ENCODE results near the gene STK11IP. TPM values are rescaled to one million over a fixed set of nuclear protein-coding genes. Genes with fewer than 3 reads are reported as not detected.

STK11IP gene
- total and polyA plus RNA-seq, 2 of the 13 experiments (the other 11 are each of a cell fraction or from before 2014, with no cell fraction given): 12.8 to 24.0 TPM

DNA sequence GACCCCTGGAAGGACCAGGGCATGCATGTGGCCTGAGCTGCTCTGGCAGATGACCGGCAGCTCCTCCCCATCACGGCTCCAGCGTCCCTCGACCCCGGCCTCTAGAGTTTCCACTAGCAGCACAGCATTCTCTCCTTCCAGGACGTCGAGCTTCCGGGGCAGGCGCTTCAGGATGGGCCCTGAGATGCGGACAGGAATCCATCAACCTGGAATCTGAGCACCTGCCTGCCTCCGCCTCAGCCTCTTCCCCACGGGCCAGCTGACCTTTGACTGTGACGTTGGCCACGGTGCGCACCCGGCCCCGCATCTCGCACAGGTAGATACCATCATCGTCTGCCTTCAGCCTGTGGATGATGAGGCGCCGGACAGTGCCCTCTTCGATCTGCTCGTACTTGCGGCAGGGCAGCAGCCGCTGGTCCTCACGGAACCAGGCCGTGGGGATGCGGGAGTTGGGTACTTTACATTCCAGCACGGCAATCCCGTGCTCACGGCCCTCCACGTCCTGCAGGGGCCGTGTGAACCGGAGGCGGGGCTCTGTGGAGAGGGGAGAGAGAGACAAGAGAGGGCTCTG lies 29.8 kb upstream of the STK11IP start (continued):
- TF ChIP-seq MTF1 (CRISPR knock-in tag; IDR thresholded peaks at IDR 0.05): no peak
- TF ChIP-seq TCF7 (IDR thresholded peaks at IDR 0.05; ENCODE audit: low read depth): no peak
- TF ChIP-seq, protein P1, sequence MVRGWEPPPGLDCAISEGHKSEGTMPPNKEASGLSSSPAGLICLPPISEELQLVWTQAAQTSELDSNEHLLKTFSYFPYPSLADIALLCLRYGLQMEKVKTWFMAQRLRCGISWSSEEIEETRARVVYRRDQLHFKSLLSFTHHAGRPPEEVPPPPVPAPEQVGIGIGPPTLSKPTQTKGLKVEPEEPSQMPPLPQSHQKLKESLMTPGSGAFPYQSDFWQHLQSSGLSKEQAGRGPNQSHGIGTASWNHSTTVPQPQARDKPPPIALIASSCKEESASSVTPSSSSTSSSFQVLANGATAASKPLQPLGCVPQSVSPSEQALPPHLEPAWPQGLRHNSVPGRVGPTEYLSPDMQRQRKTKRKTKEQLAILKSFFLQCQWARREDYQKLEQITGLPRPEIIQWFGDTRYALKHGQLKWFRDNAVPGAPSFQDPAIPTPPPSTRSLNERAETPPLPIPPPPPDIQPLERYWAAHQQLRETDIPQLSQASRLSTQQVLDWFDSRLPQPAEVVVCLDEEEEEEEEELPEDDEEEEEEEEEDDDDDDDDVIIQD (CRISPR knock-in tag; IDR thresholded peaks at IDR 0.05; ENCODE audit: low read depth): no peak
- no peak for TF ChIP-seq MYC (CRISPR knock-in tag; IDR thresholded peaks at IDR 0.05; ENCODE audit: borderline replicate concordance)
- no peak for TF ChIP-seq ZNF451 (CRISPR knock-in tag; IDR thresholded peaks at IDR 0.05)
- TF ChIP-seq ZNF224 (CRISPR knock-in tag; IDR thresholded peaks at IDR 0.05): no peak
- TF ChIP-seq DNMT3B (CRISPR knock-in tag; conservative IDR thresholded peaks at IDR 0.05): no peak
- peak; percentile 25 for TF ChIP-seq TBX2 (CRISPR knock-in tag; IDR thresholded peaks at IDR 0.05; ENCODE audit: borderline replicate concordance)
- TF ChIP-seq ATM (IDR thresholded peaks at IDR 0.05; ENCODE audit: borderline replicate concordance): no peak
- no peak for TF ChIP-seq HHEX (CRISPR knock-in tag; IDR thresholded peaks at IDR 0.05)
- TF ChIP-seq ZNF672 (CRISPR knock-in tag; IDR thresholded peaks at IDR 0.05): no peak
- no peak for TF ChIP-seq ZNF441 (CRISPR knock-in tag; IDR thresholded peaks at IDR 0.05; ENCODE audit: borderline replicate concordance)
- peak; percentile 70 for TF ChIP-seq ZNF605 (CRISPR knock-in tag; IDR thresholded peaks at IDR 0.05)
- TF ChIP-seq, protein P2, sequence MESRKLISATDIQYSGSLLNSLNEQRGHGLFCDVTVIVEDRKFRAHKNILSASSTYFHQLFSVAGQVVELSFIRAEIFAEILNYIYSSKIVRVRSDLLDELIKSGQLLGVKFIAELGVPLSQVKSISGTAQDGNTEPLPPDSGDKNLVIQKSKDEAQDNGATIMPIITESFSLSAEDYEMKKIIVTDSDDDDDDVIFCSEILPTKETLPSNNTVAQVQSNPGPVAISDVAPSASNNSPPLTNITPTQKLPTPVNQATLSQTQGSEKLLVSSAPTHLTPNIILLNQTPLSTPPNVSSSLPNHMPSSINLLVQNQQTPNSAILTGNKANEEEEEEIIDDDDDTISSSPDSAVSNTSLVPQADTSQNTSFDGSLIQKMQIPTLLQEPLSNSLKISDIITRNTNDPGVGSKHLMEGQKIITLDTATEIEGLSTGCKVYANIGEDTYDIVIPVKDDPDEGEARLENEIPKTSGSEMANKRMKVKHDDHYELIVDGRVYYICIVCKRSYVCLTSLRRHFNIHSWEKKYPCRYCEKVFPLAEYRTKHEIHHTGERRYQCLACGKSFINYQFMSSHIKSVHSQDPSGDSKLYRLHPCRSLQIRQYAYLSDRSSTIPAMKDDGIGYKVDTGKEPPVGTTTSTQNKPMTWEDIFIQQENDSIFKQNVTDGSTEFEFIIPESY (CRISPR knock-in tag; IDR thresholded peaks at IDR 0.05): peak; percentile 61; the same call in 1 of the 2 replicates
- no peak for TF ChIP-seq ZSCAN9 (CRISPR knock-in tag; IDR thresholded peaks at IDR 0.05; ENCODE audit: borderline replicate concordance)
- TF ChIP-seq, protein P3, sequence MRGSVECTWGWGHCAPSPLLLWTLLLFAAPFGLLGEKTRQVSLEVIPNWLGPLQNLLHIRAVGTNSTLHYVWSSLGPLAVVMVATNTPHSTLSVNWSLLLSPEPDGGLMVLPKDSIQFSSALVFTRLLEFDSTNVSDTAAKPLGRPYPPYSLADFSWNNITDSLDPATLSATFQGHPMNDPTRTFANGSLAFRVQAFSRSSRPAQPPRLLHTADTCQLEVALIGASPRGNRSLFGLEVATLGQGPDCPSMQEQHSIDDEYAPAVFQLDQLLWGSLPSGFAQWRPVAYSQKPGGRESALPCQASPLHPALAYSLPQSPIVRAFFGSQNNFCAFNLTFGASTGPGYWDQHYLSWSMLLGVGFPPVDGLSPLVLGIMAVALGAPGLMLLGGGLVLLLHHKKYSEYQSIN (CRISPR knock-in tag; IDR thresholded peaks at IDR 0.05; ENCODE audit: borderline replicate concordance): no peak
- TF ChIP-seq, protein P4, sequence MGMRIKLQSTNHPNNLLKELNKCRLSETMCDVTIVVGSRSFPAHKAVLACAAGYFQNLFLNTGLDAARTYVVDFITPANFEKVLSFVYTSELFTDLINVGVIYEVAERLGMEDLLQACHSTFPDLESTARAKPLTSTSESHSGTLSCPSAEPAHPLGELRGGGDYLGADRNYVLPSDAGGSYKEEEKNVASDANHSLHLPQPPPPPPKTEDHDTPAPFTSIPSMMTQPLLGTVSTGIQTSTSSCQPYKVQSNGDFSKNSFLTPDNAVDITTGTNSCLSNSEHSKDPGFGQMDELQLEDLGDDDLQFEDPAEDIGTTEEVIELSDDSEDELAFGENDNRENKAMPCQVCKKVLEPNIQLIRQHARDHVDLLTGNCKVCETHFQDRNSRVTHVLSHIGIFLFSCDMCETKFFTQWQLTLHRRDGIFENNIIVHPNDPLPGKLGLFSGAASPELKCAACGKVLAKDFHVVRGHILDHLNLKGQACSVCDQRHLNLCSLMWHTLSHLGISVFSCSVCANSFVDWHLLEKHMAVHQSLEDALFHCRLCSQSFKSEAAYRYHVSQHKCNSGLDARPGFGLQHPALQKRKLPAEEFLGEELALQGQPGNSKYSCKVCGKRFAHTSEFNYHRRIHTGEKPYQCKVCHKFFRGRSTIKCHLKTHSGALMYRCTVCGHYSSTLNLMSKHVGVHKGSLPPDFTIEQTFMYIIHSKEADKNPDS (CRISPR knock-in tag; IDR thresholded peaks at IDR 0.05): no peak
- no peak for TF ChIP-seq ZNF530 (CRISPR knock-in tag; IDR thresholded peaks at IDR 0.05; ENCODE audit: low read depth)
- TF ChIP-seq MXD4 (CRISPR knock-in tag; IDR thresholded peaks at IDR 0.05): no peak
- TF ChIP-seq ZNF12 (CRISPR knock-in tag; IDR thresholded peaks at IDR 0.05): no peak
- TF ChIP-seq STAT5B (CRISPR knock-in tag; IDR thresholded peaks at IDR 0.05): no peak
- no peak for TF ChIP-seq NR2F1 (CRISPR knock-in tag; IDR thresholded peaks at IDR 0.05)
- TF ChIP-seq ZNF781 (CRISPR knock-in tag; IDR thresholded peaks at IDR 0.05; ENCODE audit: borderline replicate concordance, not compliant biosample characterization): no peak
- TF ChIP-seq KAT2B (IDR thresholded peaks at IDR 0.05; ENCODE audit: borderline replicate concordance, low read depth, low read length): no peak
- TF ChIP-seq EEA1 (CRISPR knock-in tag; IDR thresholded peaks at IDR 0.05; ENCODE audit: borderline replicate concordance): no peak
- peak; percentile 19 for TF ChIP-seq SRSF1 (optimal IDR thresholded peaks at IDR 0.05; ENCODE audit: low read depth, low read length)

All from HepG2 (cell line).